ENCODE data around the gene SURF6.
"Not testable (repeated sequence)": the region's sequence is repeated elsewhere in the genome, so short reads cannot be mapped to it uniquely, and the experiment has no call there.

Gene SURF6

GRCh38 chr9:133335924-133336811 lies at the start of gene SURF6:
Gene SURF6, minus strand, starts transcription at chr9:133336188. Its CDS starts 56 bp downstream, at chr9:133336132.
- DNase-seq (ENCODE audit: low spot score) = peak; percentile 92

- DNase-seq (ENCODE audit: low spot score) = no peak
These were observed 49.5 kb upstream of the SURF6 start for GRCh38 chr9:133385452-133385851.

GRCh38 chr9:133384736-133385321 lies 48.8 kb upstream of the SURF6 start:
- DNase-seq (ENCODE audit: low spot score) = no peak

GRCh38 chr9:133383438-133383837 lies 47.5 kb upstream of the SURF6 start:
- DNase-seq (ENCODE audit: low spot score) = no peak

GRCh38 chr9:133382507-133383141 lies 46.6 kb upstream of the SURF6 start:
- no peak for DNase-seq (ENCODE audit: low spot score)

GRCh38 chr9:133380734-133381133 lies 44.7 kb upstream of the SURF6 start:
- no peak for DNase-seq (ENCODE audit: low spot score)

- DNase-seq (ENCODE audit: low spot score) = no peak
These were observed 43.4 kb upstream of the SURF6 start for GRCh38 chr9:133379153-133380086.

GRCh38 chr9:133378408-133378962 lies 42.5 kb upstream of the SURF6 start:
- no peak for DNase-seq (ENCODE audit: low spot score)

- no peak for DNase-seq (ENCODE audit: low spot score)
These were observed 41.8 kb upstream of the SURF6 start for GRCh38 chr9:133377721-133378216.

GRCh38 chr9:133377280-133377679 lies 41.3 kb upstream of the SURF6 start:
- not testable (repeated sequence) for DNase-seq (ENCODE audit: low spot score)

GRCh38 chr9:133375724-133376654 lies 40.0 kb upstream of the SURF6 start, which contains the start of the genes STKLD1 and SURF4:
Gene STKLD1, plus strand, starts transcription at chr9:133376366. Its CDS starts 108 bp downstream, at chr9:133376474.
Gene SURF4, minus strand, starts transcription at chr9:133376060. Its CDS starts 91 bp downstream, at chr9:133375969.
- DNase-seq (ENCODE audit: low spot score) = peak; percentile 97

GRCh38 chr9:133375116-133375723 lies 39.2 kb upstream of the SURF6 start:
- DNase-seq (ENCODE audit: low spot score) = peak; percentile 48

- peak; percentile 66 for DNase-seq (ENCODE audit: low spot score)
These were observed 38.7 kb upstream of the SURF6 start for GRCh38 chr9:133374612-133375115.

- peak; percentile 1 for DNase-seq (ENCODE audit: low spot score)
These were observed 36.2 kb upstream of the SURF6 start for GRCh38 chr9:133372144-133372543.

GRCh38 chr9:133371261-133371711 lies 35.3 kb upstream of the SURF6 start:
- peak; percentile 19 for DNase-seq (ENCODE audit: low spot score)

- DNase-seq (ENCODE audit: low spot score) = no peak
These were observed 34.7 kb upstream of the SURF6 start for GRCh38 chr9:133370685-133371084.

- no peak for DNase-seq (ENCODE audit: low spot score)
These were observed 33.9 kb upstream of the SURF6 start for GRCh38 chr9:133369933-133370332.

GRCh38 chr9:133369422-133369821 lies 33.4 kb upstream of the SURF6 start:
- no peak for DNase-seq (ENCODE audit: low spot score)

GRCh38 chr9:133368249-133368881 lies 32.4 kb upstream of the SURF6 start:
- peak; percentile 56 for DNase-seq (ENCODE audit: low spot score)
